GM19351 (cell line): ENCODE data around the gene GTF2F1.
"Not testable (repeated sequence)": the region's sequence is repeated elsewhere in the genome, so short reads cannot be mapped to it uniquely, and the experiment has no call there.

Experiments
- ATAC-seq: cut with Tn5 transposase; IDR thresholded peaks from one replicate; pipeline ENCODE4 v1.9.1; 2021; ENCODE audit warnings: mild to moderate bottlenecking, moderate library complexity; ENCODE audit not compliant: unreplicated experiment

The GTF2F1 gene

GRCh38 chr19:6393074-6393982 is at the start of gene GTF2F1:
GTF2F1 (minus strand) TSS chr19:6393164; CDS start chr19:6392995, 169 bp downstream.
- ATAC-seq: peak; percentile 86

- no peak for ATAC-seq
Observed at GRCh38 chr19:6442087-6442688, 49.2 kb upstream of the GTF2F1 start.

GRCh38 chr19:6440905-6441304 is 47.9 kb upstream of the GTF2F1 start:
- no peak for ATAC-seq

- ATAC-seq: no peak
Observed at GRCh38 chr19:6439743-6440142, 46.8 kb upstream of the GTF2F1 start.

- ATAC-seq: no peak
Observed at GRCh38 chr19:6433663-6434062, 40.7 kb upstream of the GTF2F1 start, which contains the start of gene SLC25A41. SLC25A41 (minus strand) TSS chr19:6433763; CDS start chr19:6433693, 70 bp downstream.

- ATAC-seq: no peak
Observed at GRCh38 chr19:6433165-6433564, 40.2 kb upstream of the GTF2F1 start.

GRCh38 chr19:6431891-6432290 is 38.9 kb upstream of the GTF2F1 start:
- no peak for ATAC-seq

- ATAC-seq: no peak
Observed at GRCh38 chr19:6429419-6430221, 36.7 kb upstream of the GTF2F1 start.

- not testable (repeated sequence) for ATAC-seq
Observed at GRCh38 chr19:6428692-6429418, 35.9 kb upstream of the GTF2F1 start.

GRCh38 chr19:6427131-6427530 is 34.2 kb upstream of the GTF2F1 start:
- ATAC-seq: no peak

- ATAC-seq: no peak
Observed at GRCh38 chr19:6425732-6426620, 33.0 kb upstream of the GTF2F1 start.

- ATAC-seq: peak; percentile 85
Observed at GRCh38 chr19:6424939-6425731, 32.2 kb upstream of the GTF2F1 start.

- no peak for ATAC-seq
Observed at GRCh38 chr19:6424195-6424938, 31.4 kb upstream of the GTF2F1 start, which contains the start of gene KHSRP. KHSRP (minus strand) TSS chr19:6424811; CDS start chr19:6424701, 110 bp downstream.

- ATAC-seq: no peak
Observed at GRCh38 chr19:6423499-6424194, 30.7 kb upstream of the GTF2F1 start.

- ATAC-seq: no peak
Observed at GRCh38 chr19:6421075-6422014, 28.4 kb upstream of the GTF2F1 start.

- ATAC-seq: no peak
Observed at GRCh38 chr19:6418562-6418932, 25.6 kb upstream of the GTF2F1 start.
